ENCODE measurements around the gene ZNF219. TPM values are rescaled to one million over a fixed set of nuclear protein-coding genes. Genes with fewer than 3 reads are reported as not detected.

The ZNF219 gene
- total RNA-seq, 1 donor from 2014 or later = 103 TPM

DNA sequence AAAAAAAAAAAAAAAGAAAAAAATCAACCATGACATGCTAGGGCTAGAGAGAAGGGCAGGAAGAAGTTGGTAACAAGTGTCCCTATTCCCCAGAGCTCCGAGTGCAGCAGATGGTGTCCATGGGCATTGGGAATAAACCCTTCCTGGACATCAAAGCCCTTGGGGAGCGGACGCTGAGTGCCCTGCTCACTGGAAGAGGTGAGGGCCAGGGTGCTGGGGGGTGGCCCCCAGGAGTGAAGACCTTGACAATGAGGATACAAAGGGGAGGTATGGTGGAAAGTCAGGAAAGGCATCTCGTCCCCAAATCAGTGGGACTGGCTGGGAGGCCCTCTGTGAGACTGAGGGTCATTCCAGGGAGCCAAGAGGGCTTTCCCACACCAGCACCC, 11.6 kb downstream of the ZNF219 start:
- H3K36me3 Mint-ChIP-seq (ENCODE audit: unreplicated experiment) = no peaks in the 10 kb centered on the region
- peak overlapping the region; percentile 59 for H3K27ac Mint-ChIP-seq (ENCODE audit: unreplicated experiment)
- H3K27me3 Mint-ChIP-seq (ENCODE audit: unreplicated experiment) = peaks cover 14% of the 10 kb centered on the region
- H3K9me3 Mint-ChIP-seq (ENCODE audit: unreplicated experiment) = peaks cover 22% of the 10 kb centered on the region
- DNase-seq = no peak
- H3K4me3 Mint-ChIP-seq (ENCODE audit: unreplicated experiment) = peak overlapping the region; percentile 53
- TF ChIP-seq CTCF (IDR thresholded peaks at IDR 0.05; ENCODE audit: partially characterized antibody, unreplicated experiment) = no peak
- H3K4me1 Mint-ChIP-seq (ENCODE audit: low read depth, unreplicated experiment) = peaks cover 25% of the 10 kb centered on the region

GRCh38 chr14:21084998-21085853, 13.2 kb downstream of the ZNF219 start:
- Mint-ChIP-seq H3K36me3 (ENCODE audit: unreplicated experiment) (no peaks in the 10 kb centered on the region), H3K4me3 (ENCODE audit: unreplicated experiment) (no peak overlapping the region), H3K27me3 (ENCODE audit: unreplicated experiment) (peaks cover 9% of the 10 kb centered on the region), H3K9me3 (ENCODE audit: unreplicated experiment) (peaks cover 19% of the 10 kb centered on the region), H3K4me1 (ENCODE audit: low read depth, unreplicated experiment) (peaks cover 19% of the 10 kb centered on the region), H3K27ac (ENCODE audit: unreplicated experiment) (no peak overlapping the region)
- no peak for DNase-seq
- TF ChIP-seq CTCF (IDR thresholded peaks at IDR 0.05; ENCODE audit: partially characterized antibody, unreplicated experiment) = no peak

GRCh38 chr14:21084396-21084795, 14.1 kb downstream of the ZNF219 start:
- H3K27me3 Mint-ChIP-seq (ENCODE audit: unreplicated experiment) = peaks cover 7% of the 10 kb centered on the region
- no peaks in the 10 kb centered on the region for H3K36me3 Mint-ChIP-seq (ENCODE audit: unreplicated experiment)
- H3K9me3 Mint-ChIP-seq (ENCODE audit: unreplicated experiment) = peaks cover 21% of the 10 kb centered on the region
- TF ChIP-seq CTCF (IDR thresholded peaks at IDR 0.05; ENCODE audit: partially characterized antibody, unreplicated experiment) = no peak
- no peak for DNase-seq
- peaks cover 19% of the 10 kb centered on the region for H3K4me1 Mint-ChIP-seq (ENCODE audit: low read depth, unreplicated experiment)
- H3K4me3 Mint-ChIP-seq (ENCODE audit: unreplicated experiment) = no peak overlapping the region
- H3K27ac Mint-ChIP-seq (ENCODE audit: unreplicated experiment) = peak overlapping the region; percentile 13

DNA sequence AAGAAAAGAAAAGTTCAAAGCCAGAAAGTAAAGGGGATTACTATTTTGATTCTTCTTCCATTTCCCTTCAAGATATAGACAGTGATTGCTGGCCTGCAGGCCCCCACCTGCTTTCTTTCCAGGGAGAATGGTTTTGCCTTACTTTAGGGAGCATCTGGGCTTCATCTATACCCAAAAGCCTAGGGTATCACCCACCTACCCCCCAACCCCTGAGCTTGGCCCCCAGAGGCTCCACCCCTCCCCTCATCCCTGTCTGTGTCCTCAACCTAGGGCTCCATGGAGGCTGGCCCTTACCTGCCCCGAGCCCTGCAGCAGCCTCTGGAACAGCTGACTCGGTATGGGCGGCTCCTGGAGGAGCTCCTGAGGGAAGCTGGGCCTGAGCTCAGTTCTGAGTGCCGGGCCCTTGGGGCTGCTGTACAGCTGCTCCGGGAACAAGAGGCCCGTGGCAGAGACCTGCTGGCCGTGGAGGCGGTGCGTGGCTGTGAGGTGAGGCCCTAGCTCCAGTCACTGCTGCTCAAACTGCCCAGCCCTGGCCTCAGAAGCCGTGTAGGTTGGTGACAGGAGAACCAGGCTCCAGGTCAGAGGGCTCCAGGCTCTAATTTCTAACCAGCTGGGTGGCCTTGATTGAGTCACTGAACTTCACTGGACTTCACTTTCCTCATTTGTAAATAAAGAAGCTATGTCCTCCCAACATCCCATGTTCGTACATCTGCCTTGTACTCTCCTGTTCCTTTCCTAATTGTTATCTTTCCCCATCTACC, 14.7 kb downstream of the ZNF219 start:
- no peak for DNase-seq
- Mint-ChIP-seq H3K27ac (ENCODE audit: unreplicated experiment) (no peak overlapping the region), H3K4me3 (ENCODE audit: unreplicated experiment) (no peak overlapping the region), H3K36me3 (ENCODE audit: unreplicated experiment) (no peaks in the 10 kb centered on the region), H3K27me3 (ENCODE audit: unreplicated experiment) (peaks cover 7% of the 10 kb centered on the region), H3K4me1 (ENCODE audit: low read depth, unreplicated experiment) (peaks cover 15% of the 10 kb centered on the region), H3K9me3 (ENCODE audit: unreplicated experiment) (peaks cover 21% of the 10 kb centered on the region)
- no peak for TF ChIP-seq CTCF (IDR thresholded peaks at IDR 0.05; ENCODE audit: partially characterized antibody, unreplicated experiment)

Measured in glutamatergic neuron (in vitro differentiated cells).